ENCODE measurements around the gene TNFSF11. TPM values are rescaled to one million over a fixed set of nuclear protein-coding genes. Genes with fewer than 3 reads are reported as not detected.

Gene TNFSF11
- polyA plus RNA-seq, 3 donors: not detected

DNA sequence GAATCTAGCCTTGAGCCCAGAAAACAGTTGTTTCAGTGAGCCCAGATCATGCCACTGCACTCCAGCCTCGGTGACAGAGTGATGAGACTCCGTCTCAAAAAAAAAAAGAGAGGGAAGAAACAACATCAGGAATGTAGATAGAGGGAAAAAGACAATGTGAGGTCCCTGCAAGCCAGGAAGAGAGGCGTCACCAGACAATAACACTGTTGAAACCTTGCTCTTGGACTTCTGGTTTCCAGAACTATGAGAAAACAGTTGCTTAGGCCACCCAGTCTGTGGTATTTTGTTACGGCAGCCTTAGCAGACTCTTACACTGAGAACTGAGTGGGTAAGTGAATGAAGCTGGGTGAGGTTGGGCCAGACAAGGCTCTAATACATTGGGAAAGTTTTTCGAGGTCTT lies 64.1 kb downstream of the TNFSF11 start:
- WGBS (ENCODE audit: insufficient coverage): 93% methylated on average over 4 of the region's 5 CpGs
- H3K79me2 ChIP-seq (ENCODE audit: insufficient read depth, low read length): no peaks in the 10 kb centered on the region
- Mint-ChIP-seq H3K4me3 (no peak overlapping the region), H3K36me3 (no peaks in the 10 kb centered on the region), H3K27ac (no peak overlapping the region), H3K4me1 (no peaks in the 10 kb centered on the region), H3K9me3 (peaks cover 1 to 9% (median 9%) of the 10 kb centered on the region in 7 donors), H3K27me3 (ENCODE audit: low read depth in 3 of 3) (peaks cover 0 to 3% (median 0%) of the 10 kb centered on the region in 3 donors)
- H3K9me3 ChIP-seq (replicated peaks in 1 of 2; ENCODE audit: control insufficient read depth in 1 of 2, insufficient read depth in 1 of 2, low read length in 2 of 2): peaks cover 4 to 6% of the 10 kb centered on the region in 2 donors
- no peaks in the 10 kb centered on the region for H3K4me1 ChIP-seq (ENCODE audit: control insufficient read depth in 1 of 2, insufficient read depth in 2 of 2, low read length in 2 of 2)
- no peak overlapping the region for H2AFZ ChIP-seq (ENCODE audit: insufficient read depth, low read depth, low read length, poor library complexity, severe bottlenecking)
- TF ChIP-seq, protein P1, sequence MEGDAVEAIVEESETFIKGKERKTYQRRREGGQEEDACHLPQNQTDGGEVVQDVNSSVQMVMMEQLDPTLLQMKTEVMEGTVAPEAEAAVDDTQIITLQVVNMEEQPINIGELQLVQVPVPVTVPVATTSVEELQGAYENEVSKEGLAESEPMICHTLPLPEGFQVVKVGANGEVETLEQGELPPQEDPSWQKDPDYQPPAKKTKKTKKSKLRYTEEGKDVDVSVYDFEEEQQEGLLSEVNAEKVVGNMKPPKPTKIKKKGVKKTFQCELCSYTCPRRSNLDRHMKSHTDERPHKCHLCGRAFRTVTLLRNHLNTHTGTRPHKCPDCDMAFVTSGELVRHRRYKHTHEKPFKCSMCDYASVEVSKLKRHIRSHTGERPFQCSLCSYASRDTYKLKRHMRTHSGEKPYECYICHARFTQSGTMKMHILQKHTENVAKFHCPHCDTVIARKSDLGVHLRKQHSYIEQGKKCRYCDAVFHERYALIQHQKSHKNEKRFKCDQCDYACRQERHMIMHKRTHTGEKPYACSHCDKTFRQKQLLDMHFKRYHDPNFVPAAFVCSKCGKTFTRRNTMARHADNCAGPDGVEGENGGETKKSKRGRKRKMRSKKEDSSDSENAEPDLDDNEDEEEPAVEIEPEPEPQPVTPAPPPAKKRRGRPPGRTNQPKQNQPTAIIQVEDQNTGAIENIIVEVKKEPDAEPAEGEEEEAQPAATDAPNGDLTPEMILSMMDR (IDR thresholded peaks at IDR 0.05): no peak
- no peak overlapping the region for H3K9ac ChIP-seq (ENCODE audit: insufficient read depth, low read length, poor library complexity, severe bottlenecking)
- no peak overlapping the region for H3K4me3 ChIP-seq (replicated peaks in 1 of 3; ENCODE audit: low read depth in 2 of 3, low read length in 3 of 3)
- no peaks in the 10 kb centered on the region for H3K27me3 ChIP-seq (ENCODE audit: control insufficient read depth in 2 of 2, insufficient read depth in 2 of 2, low read length in 2 of 2)
- no peak overlapping the region for H3K4me2 ChIP-seq (replicated peaks; ENCODE audit: extremely low read depth, low read length, poor library complexity, severe bottlenecking)
- intact Hi-C loops (cut with micrococcal nuclease): no loop called here
- H3K36me3 ChIP-seq (replicated peaks in 1 of 2; ENCODE audit: control insufficient read depth in 1 of 2, insufficient read depth in 2 of 2, low read length in 2 of 2): no peaks in the 10 kb centered on the region
- DNase-seq: no peak
- H4K20me1 ChIP-seq (ENCODE audit: insufficient read depth, low read length): no peaks in the 10 kb centered on the region
- no peak overlapping the region for H3K27ac ChIP-seq (ENCODE audit: low read depth in 1 of 2, low read length in 2 of 2)

GRCh38 chr13:42638886-42639285 lies 64.9 kb downstream of the TNFSF11 start:
- no peak overlapping the region for H3K4me3 Mint-ChIP-seq
- Histone ChIP-seq H2AFZ (ENCODE audit: insufficient read depth, low read depth, low read length, poor library complexity, severe bottlenecking) (no peak overlapping the region), H3K27me3 (ENCODE audit: control insufficient read depth in 2 of 2, insufficient read depth in 2 of 2, low read length in 2 of 2) (no peaks in the 10 kb centered on the region), H3K79me2 (ENCODE audit: insufficient read depth, low read length) (no peaks in the 10 kb centered on the region), H3K9ac (ENCODE audit: insufficient read depth, low read length, poor library complexity, severe bottlenecking) (no peak overlapping the region), H4K20me1 (ENCODE audit: insufficient read depth, low read length) (no peaks in the 10 kb centered on the region), H3K27ac (ENCODE audit: low read depth in 1 of 2, low read length in 2 of 2) (no peak overlapping the region), H3K4me3 (replicated peaks in 1 of 3; ENCODE audit: low read depth in 2 of 3, low read length in 3 of 3) (no peak overlapping the region), H3K9me3 (replicated peaks in 1 of 2; ENCODE audit: control insufficient read depth in 1 of 2, insufficient read depth in 1 of 2, low read length in 2 of 2) (peaks cover 4 to 6% of the 10 kb centered on the region in 2 donors), H3K4me2 (replicated peaks; ENCODE audit: extremely low read depth, low read length, poor library complexity, severe bottlenecking) (no peak overlapping the region), H3K36me3 (replicated peaks in 1 of 2; ENCODE audit: control insufficient read depth in 1 of 2, insufficient read depth in 2 of 2, low read length in 2 of 2) (no peaks in the 10 kb centered on the region), H3K4me1 (ENCODE audit: control insufficient read depth in 1 of 2, insufficient read depth in 2 of 2, low read length in 2 of 2) (no peaks in the 10 kb centered on the region)
- intact Hi-C loops (cut with micrococcal nuclease): no loop called here
- TF ChIP-seq, protein P1 (IDR thresholded peaks at IDR 0.05): no peak
- peaks cover 0 to 3% (median 0%) of the 10 kb centered on the region in 3 donors for H3K27me3 Mint-ChIP-seq (ENCODE audit: low read depth in 3 of 3)
- no peak for DNase-seq
- peaks cover 4 to 9% (median 9%) of the 10 kb centered on the region in 7 donors for H3K9me3 Mint-ChIP-seq
- H3K36me3 Mint-ChIP-seq: no peaks in the 10 kb centered on the region
- no CpG with 5 or more reads among the region's 1 CpG for WGBS (ENCODE audit: insufficient coverage)
- no peak overlapping the region for H3K27ac Mint-ChIP-seq
- H3K4me1 Mint-ChIP-seq: no peaks in the 10 kb centered on the region
